HCEC 1CT (cell line): ENCODE measurements around the gene USP7.
"Not testable (repeated sequence)": the region's sequence is repeated elsewhere in the genome, so short reads cannot be mapped to it uniquely, and the experiment has no call there.

Experiments used
- DNase-seq: peaks from one replicate; pipeline ENCODE4 v3.0.0-alpha.2; 2017

Gene USP7

DNA sequence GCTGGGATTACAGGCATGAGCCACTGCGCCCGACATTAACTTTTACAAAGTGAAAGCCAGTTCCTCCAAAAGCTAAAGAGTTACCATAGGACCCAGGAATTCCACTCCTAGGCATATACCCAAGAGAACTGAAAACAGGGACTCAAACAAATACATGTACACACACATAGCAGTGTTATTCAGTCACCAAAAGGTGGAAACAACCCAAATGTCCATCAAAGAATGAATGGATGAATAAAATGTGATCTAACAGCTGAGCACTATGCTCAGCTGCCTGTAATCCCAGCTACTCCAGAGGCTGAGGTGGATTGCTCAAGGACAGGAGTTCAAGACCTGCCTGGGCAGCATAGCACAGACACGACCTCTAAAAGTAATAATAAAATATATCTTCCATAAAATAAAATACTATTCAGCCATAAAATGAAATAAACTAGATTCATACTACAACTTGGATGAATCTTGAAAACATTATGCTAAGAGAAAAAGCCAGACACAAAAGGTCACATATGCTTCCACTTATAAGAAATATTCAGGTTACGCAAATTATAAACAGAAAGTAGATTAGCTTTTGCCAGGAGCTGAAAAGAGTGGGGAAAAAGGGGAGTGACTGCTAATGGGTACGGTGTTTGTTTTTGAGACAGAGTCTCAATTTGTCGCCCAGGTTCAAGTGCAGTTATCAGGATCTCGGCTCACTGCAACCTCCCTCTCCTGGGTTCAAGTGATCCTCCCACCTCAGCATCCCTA is 9.3 kb upstream of the USP7 start:
- peak; percentile 52 for DNase-seq

GRCh38 chr16:8971416-8971815 is 7.7 kb upstream of the USP7 start:
- no peak for DNase-seq

DNA sequence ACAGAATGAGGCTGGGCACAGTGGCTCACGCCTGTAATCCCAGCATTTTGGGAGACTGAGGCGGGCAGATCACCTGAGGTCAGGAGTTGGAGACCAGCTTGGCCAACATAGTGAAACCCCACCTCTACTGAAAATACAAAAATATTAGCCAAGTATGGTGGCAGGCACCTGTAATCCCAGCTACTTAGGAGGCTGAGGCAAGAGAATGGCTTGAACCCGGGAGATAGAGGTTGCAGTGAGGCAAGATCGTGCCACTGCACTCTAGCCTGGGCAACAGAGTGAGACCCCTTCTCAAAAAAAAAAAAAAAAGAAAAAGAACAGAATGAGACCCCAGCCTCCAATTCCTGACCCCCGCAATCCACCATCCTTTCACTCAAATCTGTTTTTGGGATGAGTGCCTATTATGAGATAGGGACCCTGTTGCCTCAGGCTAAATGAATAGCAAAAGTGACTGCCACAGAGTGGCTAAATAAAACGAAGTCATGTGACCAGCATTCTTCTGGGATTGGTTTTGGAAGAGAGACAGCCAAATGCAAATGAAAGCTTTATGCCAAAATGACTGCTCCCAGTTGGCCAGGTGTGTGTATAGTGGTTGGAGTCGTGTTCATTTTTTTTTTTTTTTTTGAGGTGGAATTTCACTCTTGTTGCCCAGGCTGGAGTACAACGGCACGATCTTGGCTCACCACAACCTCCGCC is 5.6 kb upstream of the USP7 start:
- not testable (repeated sequence) for DNase-seq

DNA sequence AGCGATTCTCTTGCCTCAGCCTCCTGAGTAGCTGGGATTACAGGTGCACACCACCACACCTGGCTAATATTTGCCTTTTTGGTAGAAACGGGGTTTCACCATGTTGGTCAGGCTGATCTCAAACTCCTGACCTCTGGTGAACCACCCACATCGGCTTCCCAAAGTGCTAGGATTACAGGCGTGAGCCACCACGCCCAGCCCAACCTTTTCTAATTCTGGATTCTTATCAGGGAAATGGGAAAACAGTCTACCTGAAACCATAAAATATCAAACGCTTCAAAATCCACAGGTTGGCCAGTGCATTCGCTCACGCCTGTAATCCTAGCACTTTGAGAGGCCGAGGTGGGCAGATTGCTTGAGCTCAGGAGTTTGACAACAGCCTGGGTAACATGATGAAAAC is 4.3 kb upstream of the USP7 start:
- not testable (repeated sequence) for DNase-seq

DNA sequence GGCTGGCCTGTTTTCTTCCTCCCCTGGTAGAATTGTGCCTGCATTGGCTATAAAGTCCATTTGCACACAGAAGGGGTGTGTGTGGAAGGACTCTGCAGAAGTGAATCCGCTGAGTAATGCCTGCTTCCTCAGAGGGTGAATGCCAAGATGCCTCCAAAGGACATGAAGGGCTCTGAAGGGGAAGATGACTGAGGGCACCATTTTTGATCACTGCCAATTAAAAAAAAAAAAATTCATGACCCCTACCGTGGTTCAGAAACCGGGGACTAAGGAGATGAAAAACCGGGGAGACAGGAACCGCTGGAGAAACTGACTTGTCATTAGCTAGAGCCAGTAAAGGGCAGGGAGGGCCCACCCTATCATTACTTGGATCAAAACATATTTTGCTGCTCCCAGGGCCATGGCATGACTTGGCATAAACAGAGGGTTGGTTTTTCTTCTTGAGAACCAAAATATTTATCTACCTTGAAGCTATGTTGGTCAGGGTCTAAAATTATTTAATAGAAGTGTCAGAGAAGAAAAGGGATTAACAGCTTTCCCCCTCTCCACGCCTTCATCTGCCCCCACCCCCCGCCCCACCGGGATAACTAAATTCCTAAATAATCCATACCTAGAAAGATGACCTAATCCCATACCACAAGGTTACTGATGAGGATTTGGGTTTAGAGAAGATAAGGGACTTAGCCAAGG is 3.6 kb upstream of the USP7 start:
- no peak for DNase-seq

GRCh38 chr16:8966817-8967131 is 3.1 kb upstream of the USP7 start:
- DNase-seq, result no peak

- no peak for DNase-seq
Measured at GRCh38 chr16:8964462-8964861, 756 bp upstream of the USP7 start.

DNA sequence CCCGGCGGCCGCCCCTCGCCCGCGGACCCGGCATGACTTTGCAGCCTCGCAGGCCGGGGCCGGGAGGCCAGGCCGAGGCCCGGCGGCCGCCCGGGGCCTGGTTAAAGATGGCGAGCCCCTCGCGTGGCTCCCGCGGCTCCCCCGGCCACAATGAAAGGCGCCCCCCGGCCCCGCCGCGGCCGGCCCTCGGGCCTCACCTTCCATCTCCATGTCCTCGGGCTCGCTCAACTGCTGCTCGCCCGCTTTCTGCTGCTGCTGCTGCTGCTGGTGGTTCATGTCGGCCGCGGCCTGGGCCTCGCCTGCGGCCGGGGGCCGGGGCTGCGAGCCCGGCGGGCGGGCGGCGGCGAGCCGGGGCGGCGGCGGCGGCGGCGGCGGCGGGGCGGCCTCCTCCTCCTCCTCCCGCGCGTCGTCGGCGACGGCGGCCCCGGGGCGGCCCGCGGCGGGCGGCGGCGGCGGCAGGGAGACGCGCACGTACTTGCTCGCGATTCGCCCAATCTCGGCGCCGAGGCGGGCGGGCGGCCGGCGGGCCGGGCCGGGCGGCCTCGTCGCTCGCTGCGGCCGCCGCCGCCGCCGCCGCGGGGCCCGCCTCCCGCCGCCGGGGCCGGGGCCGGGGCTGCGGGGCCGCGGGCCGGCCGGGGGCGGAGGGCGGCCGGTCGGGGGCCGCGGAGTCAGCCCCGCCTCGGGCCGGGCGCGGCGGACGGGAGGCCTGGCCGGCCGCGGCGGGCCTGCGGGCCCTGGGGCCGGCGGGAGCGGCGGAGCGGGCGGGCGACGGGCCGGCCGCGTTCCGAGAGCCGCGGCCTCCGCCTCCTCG is 491 bp downstream of the USP7 start:
- peak; percentile 13 for DNase-seq

DNA sequence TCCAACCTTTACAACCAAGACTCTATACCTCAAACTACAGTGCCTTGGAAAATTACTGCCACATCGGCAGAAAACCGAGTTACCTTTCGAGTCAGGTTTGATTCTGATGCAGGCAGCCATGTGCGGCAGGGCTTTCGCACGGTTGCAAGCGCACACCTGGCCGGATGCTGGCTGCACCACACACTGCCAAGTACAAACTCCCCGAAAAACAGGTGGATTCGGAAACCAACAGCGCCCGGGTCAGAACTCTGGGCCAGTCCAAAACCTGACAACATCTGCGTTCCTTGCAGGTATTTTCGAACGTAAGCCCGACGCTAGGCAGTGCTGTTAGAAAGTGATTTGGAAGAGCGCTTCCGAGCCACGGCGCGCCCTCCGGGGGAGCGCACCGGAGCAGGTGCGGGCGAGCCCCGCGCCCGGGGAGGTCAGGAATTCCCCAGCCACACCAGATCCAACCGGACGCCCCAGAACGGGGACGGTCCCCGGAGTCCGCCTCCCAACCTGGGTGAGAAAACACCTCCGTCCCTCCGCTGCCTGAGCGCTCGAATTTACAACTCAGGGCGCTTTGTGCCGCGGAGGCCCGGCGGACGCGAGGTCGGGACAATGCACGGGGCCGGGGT is 1.2 kb downstream of the USP7 start:
- peak; percentile 6 for DNase-seq

DNA sequence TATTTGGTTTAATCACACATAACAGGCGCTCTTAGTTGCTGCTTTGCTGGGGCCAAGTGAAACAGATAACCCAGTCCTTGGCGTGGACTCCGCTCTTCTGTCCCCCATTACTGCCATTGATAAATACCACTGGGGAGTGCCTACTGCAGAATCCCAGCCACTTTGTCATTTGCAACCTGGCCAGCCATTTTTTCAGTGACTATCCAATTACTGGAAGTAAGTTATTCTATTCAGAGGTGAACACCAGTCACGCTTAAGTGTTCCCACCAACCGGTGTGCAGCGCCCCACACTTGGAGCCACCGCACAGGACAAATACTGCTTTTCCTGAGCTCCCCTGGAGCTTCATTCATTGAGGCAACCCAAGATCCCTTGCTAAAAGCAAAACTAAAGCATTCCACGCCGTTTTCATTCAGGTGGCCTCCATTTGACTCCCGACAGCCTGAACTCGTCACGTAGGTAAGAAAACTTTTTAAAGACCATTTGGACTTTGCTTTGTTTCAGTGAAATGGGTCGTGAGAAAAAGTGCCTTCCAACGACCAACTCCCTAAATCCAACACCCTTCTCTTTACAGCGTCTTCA is 1.8 kb downstream of the USP7 start:
- DNase-seq, result no peak

GRCh38 chr16:8960788-8961109 is 3.0 kb downstream of the USP7 start:
- DNase-seq, result no peak

GRCh38 chr16:8959921-8960787 is 3.6 kb downstream of the USP7 start:
- peak; percentile 16 for DNase-seq

GRCh38 chr16:8958344-8959167 is 5.2 kb downstream of the USP7 start:
- DNase-seq, result peak; percentile 64

- DNase-seq, result no peak
Measured at GRCh38 chr16:8957509-8958157, 6.1 kb downstream of the USP7 start.

- no peak for DNase-seq
Measured at GRCh38 chr16:8957063-8957397, 6.7 kb downstream of the USP7 start.

DNA sequence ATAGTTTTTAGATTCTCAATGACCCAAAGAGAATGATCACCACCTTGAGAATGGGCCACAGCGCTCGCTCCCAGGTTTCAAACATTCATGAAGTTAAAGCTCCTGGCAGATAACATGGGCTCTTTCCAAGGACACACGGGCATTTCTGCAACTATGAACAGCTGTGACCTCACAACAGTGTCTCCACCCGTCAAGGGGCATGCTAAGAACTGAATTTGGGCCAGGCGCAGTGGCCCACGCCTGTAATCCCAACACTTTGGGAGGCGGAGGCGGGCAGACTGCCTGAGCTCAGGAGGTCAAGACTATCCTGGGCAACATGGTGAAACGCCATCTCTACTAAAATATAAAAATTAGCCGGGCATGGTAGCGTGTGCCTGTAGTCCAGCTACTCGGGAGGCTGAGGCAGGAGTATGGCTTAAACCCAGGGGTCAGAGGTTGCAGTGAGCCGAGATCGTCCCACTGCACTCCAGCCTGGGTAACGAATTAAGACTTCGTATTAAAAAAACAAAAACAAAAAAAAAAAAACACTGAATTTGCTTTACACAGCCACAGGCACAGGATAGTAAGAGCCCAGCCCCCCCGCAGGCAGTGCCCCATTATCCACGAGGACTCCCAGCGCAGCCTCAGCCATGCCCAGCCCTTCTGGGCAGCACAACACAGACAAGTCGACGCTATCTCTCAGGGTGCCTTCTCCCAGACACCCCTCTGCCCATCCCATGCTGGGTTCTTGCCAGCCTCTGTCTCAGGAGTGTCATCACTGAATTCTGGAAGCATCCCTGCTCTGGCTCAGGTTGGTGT is 7.2 kb downstream of the USP7 start:
- no peak for DNase-seq

DNA sequence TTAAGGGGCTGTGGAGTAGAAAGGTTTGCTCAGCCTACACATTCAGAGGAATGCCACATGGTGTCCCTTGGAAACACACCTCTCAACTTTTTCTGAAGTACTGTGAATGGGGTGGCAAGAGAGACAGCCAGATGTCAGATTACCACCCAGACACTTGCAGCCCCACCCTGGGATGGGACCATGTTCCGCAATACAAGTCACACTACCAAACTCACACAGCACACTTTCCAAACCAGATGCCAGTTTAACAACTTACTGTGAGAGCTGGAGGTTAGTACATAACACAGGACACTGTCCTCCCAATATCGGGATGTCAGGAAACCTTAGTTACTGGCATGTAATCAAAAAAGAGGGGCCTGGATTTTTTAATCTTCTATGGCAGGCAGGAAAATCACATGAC is 7.9 kb downstream of the USP7 start:
- no peak for DNase-seq

DNA sequence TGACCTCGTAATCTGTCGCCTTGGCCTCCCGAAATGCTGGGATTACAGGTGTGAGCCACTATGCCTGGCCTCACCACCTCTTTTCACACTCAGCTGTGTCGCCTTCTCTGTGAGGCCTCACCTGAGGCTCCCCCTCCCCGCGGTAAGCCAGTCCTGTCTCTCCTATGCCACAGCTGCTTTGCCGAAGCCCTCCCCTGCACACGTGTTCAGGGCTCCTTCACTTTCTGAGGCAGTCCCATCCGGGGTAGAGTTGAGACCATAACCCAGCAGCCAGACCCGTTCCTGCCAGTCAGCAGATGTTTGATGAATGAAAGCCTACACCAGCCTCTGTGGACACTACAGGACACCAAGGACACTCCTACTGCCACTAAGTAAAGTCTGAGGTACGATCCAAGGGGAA is 10.6 kb downstream of the USP7 start:
- no peak for DNase-seq

DNA sequence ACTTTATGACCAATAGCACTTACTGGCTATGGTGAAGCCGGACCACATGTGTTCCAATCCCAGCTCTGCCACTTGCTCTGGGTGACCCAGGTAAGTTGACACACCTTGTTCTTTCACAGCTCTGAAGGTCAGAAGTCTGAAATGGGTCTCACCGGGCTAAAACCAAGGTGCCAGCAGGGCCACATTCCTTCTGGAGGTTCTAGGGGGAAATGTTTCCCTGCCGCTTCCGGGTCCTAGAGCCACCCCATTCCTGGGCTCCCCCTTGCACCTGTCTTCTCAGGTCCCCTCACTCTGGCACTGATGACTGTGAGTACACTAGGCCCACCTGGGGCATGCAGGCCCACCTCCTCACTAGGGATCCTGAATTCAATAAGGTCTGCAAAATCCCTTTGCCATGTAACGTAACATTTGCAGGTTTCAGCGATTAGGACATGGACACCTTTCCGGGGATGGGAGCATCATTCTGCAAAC is 11.4 kb downstream of the USP7 start:
- DNase-seq, result no peak
